SK-N-MC (cell line): ENCODE measurements around the gene NANOS1.

Experiments
- DNase-seq: peaks from one replicate; pipeline ENCODE4 v3.0.0-alpha.2; 2011; ENCODE audit warnings: low read depth, low spot score
- H3K27ac ChIP-seq: fragments of 200-600 bp; sonication (generic); 2 replicates; pipeline ENCODE4 v1.5.1; 2016; ENCODE audit warnings: mixed run types
- H3K36me3 ChIP-seq: fragments of 200-600 bp; sonication (generic); 2 replicates; pipeline ENCODE4 v1.6.1; 2017; ENCODE audit warnings: antibody characterized with exemption, low read length, mixed read lengths; ENCODE audit not compliant: insufficient read depth
- H3K4me3 ChIP-seq: fragments of 200-600 bp; sonication (generic); 2 replicates; pipeline ENCODE4 v1.5.1; 2016
- H3K9ac ChIP-seq: fragments of 200-600 bp; sonication (generic); 2 replicates; pipeline ENCODE4 v1.8.0; 2017; ENCODE audit warnings: mixed run types, mixed read lengths; ENCODE audit not compliant: insufficient read length
- H3K9me3 ChIP-seq: fragments of 200-600 bp; sonication (generic); 2 replicates; pipeline ENCODE4 v1.6.1; 2017; ENCODE audit warnings: low read depth, mild to moderate bottlenecking, antibody characterized with exemption, low read length, moderate library complexity, mixed read lengths
- EZH2 ChIP-seq: fragments of 200-600 bp; sonication (generic); IDR thresholded peaks from one replicate; pipeline ENCODE4 v1.6.1; 2017; ENCODE audit warnings: antibody characterized with exemption
- FOXP2 ChIP-seq: optimal IDR thresholded peaks from 2 replicates; pipeline ENCODE3; 2011; ENCODE audit warnings: mild to moderate bottlenecking, moderate library complexity; ENCODE audit not compliant: insufficient read depth; ENCODE audit errors: extremely low read length, control extremely low read depth
- POLR2AphosphoS5 ChIP-seq: IDR thresholded peaks from 2 replicates; pipeline ENCODE4 v1.6.1; 2012; ENCODE audit warnings: mild to moderate bottlenecking, low read depth, low read length, borderline replicate concordance

The NANOS1 gene, protein sequence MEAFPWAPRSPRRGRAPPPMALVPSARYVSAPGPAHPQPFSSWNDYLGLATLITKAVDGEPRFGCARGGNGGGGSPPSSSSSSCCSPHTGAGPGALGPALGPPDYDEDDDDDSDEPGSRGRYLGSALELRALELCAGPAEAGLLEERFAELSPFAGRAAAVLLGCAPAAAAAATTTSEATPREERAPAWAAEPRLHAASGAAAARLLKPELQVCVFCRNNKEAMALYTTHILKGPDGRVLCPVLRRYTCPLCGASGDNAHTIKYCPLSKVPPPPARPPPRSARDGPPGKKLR

DNA sequence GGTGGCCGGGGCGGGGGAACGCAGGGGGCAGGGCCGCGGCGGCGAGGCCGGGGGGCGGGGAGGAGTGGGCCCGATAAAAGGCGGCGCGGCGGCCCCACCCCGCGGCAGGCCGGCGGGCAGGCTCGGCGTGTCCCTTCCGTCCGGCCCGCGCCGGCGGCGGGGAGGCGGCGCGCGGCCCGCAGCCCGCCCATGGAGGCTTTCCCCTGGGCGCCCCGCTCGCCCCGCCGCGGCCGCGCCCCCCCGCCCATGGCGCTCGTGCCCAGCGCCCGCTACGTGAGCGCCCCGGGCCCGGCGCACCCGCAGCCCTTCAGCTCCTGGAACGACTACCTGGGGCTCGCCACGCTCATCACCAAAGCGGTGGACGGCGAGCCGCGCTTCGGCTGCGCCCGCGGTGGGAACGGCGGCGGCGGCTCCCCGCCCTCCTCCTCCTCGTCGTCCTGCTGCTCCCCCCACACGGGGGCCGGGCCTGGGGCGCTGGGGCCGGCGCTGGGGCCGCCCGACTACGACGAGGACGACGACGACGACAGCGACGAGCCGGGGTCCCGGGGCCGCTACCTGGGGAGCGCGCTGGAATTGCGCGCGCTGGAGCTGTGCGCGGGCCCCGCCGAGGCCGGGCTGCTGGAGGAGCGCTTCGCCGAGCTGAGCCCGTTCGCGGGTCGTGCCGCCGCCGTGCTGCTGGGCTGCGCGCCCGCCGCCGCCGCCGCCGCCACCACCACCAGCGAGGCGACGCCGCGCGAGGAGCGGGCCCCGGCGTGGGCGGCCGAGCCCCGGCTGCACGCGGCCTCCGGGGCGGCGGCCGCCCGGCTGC is at the start of gene NANOS1:
Gene NANOS1 (plus strand): TSS at position 102 of the 808 bp plus-strand sequence. CDS start 88 bp downstream, at position 190.
- H3K9me3 ChIP-seq: no peaks in the 10 kb centered on the region
- H3K36me3 ChIP-seq: peaks cover 11% of the 10 kb centered on the region; the same call in 1 of the 2 replicates
- DNase-seq: no peak
- H3K27ac ChIP-seq: no peak within 1 kb of the TSS
- no peak for TF ChIP-seq EZH2
- no peak for TF ChIP-seq FOXP2
- no peak for TF ChIP-seq POLR2AphosphoS5
- peak within 1 kb of the TSS; percentile 74 for H3K4me3 ChIP-seq
- H3K9ac ChIP-seq: no peak within 1 kb of the TSS

DNA sequence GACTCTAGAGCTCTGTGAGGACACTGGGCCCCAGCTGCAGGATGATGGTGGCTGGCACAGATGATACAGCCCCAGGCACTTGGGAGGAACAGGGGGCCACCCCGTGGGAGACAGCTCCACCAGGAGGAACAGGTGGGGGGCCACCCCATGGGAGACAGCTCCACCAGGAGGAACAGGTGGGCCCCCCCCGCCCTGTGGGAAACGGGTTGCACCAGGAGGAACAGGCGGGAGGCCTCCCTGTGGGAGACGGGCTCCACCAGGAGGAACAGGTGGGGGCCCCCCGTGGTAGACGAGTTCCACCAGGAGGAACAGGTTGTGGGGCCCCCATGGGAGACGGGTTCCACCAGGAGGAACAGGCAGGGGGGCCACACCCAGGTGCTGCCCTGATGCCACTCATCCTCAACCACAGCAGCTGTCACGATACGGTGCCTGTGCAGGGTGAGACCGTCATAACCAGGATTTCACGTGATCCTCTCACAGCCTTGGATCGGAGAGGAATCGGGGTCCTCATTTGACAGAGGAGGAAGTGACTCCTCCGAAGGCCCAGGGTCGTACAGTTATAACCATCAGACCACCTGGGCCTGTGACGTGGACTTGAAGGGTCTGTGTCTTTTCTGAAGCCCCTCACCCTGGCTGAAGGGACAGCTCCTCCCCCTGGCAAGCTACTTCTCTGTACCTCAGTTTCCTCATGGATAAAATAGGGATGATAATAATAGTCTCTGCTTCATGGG is 49.2 kb upstream of the NANOS1 start:
- TF ChIP-seq POLR2AphosphoS5 (no peak), EZH2 (no peak), FOXP2 (no peak)
- H3K27ac ChIP-seq: no peak overlapping the region
- DNase-seq: no peak
- no peak overlapping the region for H3K4me3 ChIP-seq
- H3K9ac ChIP-seq: no peak overlapping the region
- no peaks in the 10 kb centered on the region for H3K9me3 ChIP-seq
- no peaks in the 10 kb centered on the region for H3K36me3 ChIP-seq

DNA sequence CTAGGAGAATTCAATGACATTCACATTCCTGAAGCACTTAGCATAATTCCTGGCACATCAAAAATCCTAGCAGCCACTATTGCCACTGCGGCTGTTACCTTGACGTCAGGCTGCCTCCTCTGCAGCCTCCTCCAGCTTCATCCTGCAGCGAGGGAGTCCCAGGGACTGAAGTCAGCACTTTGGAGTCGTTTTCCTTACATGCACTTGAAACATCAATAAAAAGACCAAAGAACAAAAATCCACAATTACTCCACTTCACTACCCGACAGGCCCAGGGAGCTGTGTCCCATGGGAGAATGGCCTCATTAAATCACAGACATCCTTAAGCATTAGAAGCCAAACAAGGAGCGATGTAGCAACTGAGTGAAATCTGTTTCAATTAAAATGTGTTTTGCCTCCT is 48.6 kb upstream of the NANOS1 start:
- H3K9me3 ChIP-seq: no peaks in the 10 kb centered on the region
- H3K36me3 ChIP-seq: no peaks in the 10 kb centered on the region
- peak; percentile 28 for DNase-seq
- no peak overlapping the region for H3K4me3 ChIP-seq
- TF ChIP-seq EZH2 (no peak), POLR2AphosphoS5 (no peak), FOXP2 (no peak)
- no peak overlapping the region for H3K27ac ChIP-seq
- H3K9ac ChIP-seq: no peak overlapping the region

DNA sequence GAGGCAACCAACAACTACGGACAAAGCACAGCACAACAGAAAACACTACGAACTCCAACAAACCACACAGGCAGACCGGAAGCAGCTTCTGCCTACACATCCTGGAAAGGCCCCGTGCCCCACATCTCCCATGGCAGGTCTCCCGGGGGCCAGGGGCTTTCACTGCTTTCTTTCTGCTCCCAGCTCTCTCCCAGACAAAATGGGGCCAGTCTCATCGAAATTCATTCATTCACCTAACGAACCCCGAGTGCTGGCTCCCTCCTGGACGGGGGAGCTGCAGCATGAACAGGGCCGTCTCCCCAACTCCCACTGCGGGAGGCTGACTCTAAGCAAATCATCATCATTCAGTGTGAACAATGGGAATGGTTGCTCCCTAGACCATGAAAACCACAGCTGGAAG is 47.6 kb upstream of the NANOS1 start:
- TF ChIP-seq EZH2 (no peak), POLR2AphosphoS5 (no peak), FOXP2 (no peak)
- H3K36me3 ChIP-seq: no peaks in the 10 kb centered on the region
- no peak overlapping the region for H3K27ac ChIP-seq
- no peaks in the 10 kb centered on the region for H3K9me3 ChIP-seq
- no peak overlapping the region for H3K9ac ChIP-seq
- H3K4me3 ChIP-seq: no peak overlapping the region
- DNase-seq: no peak

DNA sequence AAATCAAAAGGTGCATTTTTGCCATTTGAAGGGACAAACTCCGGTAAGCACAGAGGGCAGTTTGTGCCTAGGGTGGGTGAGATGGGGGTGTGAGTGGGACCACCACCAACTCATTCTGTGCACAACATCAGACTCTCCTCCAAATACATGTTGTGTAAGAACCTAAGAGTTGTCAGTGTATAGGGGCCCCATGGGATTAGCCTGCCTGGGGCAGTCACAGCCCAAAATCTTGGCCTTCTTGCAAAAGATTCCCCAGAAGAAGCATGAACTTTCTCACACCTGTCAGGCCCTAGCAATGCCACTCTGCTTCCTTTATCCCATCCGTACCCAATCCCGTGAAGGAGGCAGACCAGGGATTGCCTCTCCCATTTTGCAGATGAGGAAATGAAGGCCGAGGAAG is 47.1 kb upstream of the NANOS1 start:
- Histone ChIP-seq H3K36me3 (no peaks in the 10 kb centered on the region), H3K9me3 (no peaks in the 10 kb centered on the region), H3K27ac (no peak overlapping the region), H3K9ac (no peak overlapping the region), H3K4me3 (no peak overlapping the region)
- TF ChIP-seq EZH2 (no peak), POLR2AphosphoS5 (no peak), FOXP2 (no peak)
- DNase-seq: no peak

DNA sequence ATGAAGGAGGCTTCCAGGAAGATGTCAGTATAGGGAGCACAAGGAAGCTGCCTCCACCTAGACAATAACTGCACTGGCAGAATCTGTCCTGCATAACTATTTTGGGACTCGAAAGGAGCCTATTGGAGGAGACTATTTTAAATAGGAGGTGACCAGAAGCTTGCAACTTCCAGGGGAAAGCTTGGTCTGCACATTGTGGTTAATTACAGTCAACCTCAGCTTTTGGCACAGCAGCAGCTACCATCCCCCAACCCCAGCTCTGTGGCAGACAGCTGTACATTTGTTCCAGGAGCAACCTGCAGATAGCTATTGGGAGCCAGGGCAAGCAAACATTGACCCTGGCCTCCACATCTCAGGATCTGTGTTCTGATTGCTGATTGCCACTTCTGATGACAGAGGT is 46.3 kb upstream of the NANOS1 start:
- no peak overlapping the region for H3K9ac ChIP-seq
- no peaks in the 10 kb centered on the region for H3K9me3 ChIP-seq
- no peaks in the 10 kb centered on the region for H3K36me3 ChIP-seq
- TF ChIP-seq EZH2 (no peak), FOXP2 (no peak), POLR2AphosphoS5 (no peak)
- H3K27ac ChIP-seq: no peak overlapping the region
- no peak for DNase-seq
- H3K4me3 ChIP-seq: no peak overlapping the region

DNA sequence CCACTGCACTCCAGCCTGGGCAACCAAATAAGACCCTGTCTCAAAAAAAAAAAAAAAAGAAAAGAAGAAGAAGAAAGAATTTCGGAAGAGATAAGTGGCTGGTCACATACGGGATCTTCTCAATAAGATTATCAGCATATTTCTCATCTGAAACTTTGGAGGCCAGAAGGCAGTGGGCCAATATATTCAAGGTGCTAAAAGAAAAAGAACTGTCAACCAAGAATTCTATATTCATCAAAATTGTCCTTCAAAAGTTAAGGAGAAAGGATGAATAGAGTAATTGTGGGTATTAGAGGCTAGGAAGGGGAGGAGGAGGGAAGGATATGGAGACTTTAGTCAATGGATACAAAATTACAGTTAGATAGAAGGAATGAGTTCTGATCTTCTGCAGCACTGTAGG is 43.9 kb upstream of the NANOS1 start:
- Histone ChIP-seq H3K27ac (no peak overlapping the region), H3K36me3 (no peaks in the 10 kb centered on the region), H3K9ac (no peak overlapping the region), H3K9me3 (no peaks in the 10 kb centered on the region), H3K4me3 (no peak overlapping the region)
- DNase-seq: no peak
- no peak for TF ChIP-seq EZH2

DNA sequence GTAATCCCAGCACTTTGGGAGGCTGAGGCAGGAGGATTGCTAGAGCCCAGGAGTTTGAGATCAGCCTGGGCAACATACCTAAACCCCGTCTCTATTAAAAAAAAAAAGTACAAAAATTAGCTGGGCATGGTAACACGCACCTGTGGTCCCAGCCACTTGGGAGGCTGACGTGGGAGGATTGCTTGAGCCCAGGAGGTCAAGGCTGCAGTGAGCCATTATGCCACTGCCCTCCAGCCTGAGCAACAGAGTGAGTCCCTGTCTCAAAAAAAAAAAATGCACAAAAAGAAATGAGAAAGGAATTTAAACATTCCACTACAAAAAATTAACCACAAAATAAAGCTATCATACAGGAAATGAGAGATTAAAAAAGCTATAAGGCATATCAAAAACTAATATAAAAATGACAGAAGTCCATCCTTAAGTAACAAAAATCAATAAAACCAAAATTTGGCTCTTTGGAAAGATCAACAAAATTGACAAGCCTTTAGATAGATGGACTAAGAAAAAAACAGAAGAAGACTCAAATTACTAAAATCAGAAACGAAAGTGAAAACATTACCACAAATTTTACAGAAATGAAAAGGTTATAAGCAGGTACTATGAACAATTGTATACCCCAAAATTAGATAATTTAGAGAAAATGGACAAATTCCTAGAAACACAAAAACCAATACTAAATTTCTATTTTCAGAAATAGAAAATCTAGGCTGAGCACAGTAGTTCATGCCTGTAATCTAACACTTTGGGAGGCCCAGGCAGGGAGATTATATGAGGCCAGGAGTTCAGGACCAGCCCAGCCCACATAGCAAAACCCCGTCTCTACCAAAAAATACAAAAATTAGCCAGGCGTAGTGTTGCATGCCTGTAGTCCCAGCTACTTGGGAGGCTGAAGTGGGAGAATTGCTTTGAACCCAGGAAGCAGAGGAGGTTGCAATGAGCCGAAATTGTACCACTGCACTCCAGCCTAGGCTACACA is 42.4 kb upstream of the NANOS1 start:
- no peak for DNase-seq
- H3K4me3 ChIP-seq: no peak overlapping the region
- no peaks in the 10 kb centered on the region for H3K9me3 ChIP-seq
- H3K9ac ChIP-seq: no peak overlapping the region
- H3K36me3 ChIP-seq: no peaks in the 10 kb centered on the region
- TF ChIP-seq EZH2 (no peak), FOXP2 (no peak), POLR2AphosphoS5 (no peak)
- no peak overlapping the region for H3K27ac ChIP-seq
